Endothelial cell of umbilical vein (primary cell): Measurements from ENCODE around the gene DLGAP5. TPM values are rescaled to one million over a fixed set of nuclear protein-coding genes. Genes with fewer than 3 reads are reported as not detected.

Experiments used
- BruUV-seq: library from RNA; stranded (reverse); fragments of 400-500 nt; replicated peaks from 2 replicates; lab custom pipeline; 2021; lab: Mats Ljungman, UMichigan
- CTCF ChIA-PET: fragments of 300-600, 350-600 bp; sonication (Branson Sonifier 250); formaldehyde crosslinking; loops from one replicate; lab custom pipeline; 2021; ENCODE audit warnings: antibody characterized with exemption, inconsistent platforms; lab: Charles Lee
- POLR2A ChIA-PET: fragments of 300-600, 350-600 bp; sonication (Branson Sonifier 250); formaldehyde crosslinking; loops from one replicate; lab custom pipeline; 2021; ENCODE audit warnings: antibody characterized with exemption, inconsistent platforms; lab: Charles Lee
- DNase-seq: peaks from one replicate; pipeline ENCODE4 v3.0.0-alpha.2; 2011; ENCODE audit warnings: low read depth, low spot score
- FAIRE-seq: peaks from 2 replicates; lab custom pipeline; 2011; peaks lifted over from hg19 to GRCh38; lab: Jason Lieb, UNC
- H2AFZ ChIP-seq: 2 replicates; pipeline ENCODE4 v1.6.0; 2012; ENCODE audit warnings: low read depth, low read length, control low read depth, inconsistent platforms
- H3K27ac ChIP-seq: 2 replicates; pipeline ENCODE4 v1.5.1; 2011; ENCODE audit warnings: low read depth, mild to moderate bottlenecking, control low read depth, low read length, moderate library complexity; ENCODE audit not compliant: insufficient read depth
- H3K27me3 ChIP-seq, 2 experiments: 2 replicates each; pipeline versions ENCODE4 v1.6.0 to v1.6.1; 2011; ENCODE audit warnings: low read length in 2 of 2, mixed read lengths in 1 of 2; ENCODE audit not compliant: control insufficient read depth in 2 of 2, insufficient read depth in 2 of 2
- H3K36me3 ChIP-seq, 2 experiments: 2 replicates in 1 of 2; 3 replicates in 1 of 2; pipeline ENCODE4 v1.5.1; 2011; ENCODE audit warnings: low read length in 2 of 2, mild to moderate bottlenecking in 1 of 2, moderate library complexity in 1 of 2; ENCODE audit not compliant: control insufficient read depth in 2 of 2, insufficient read depth in 2 of 2; ENCODE audit errors: extremely low read depth in 1 of 2
- H3K4me1 ChIP-seq: 3 replicates; pipeline ENCODE4 v1.5.1; 2011; ENCODE audit warnings: mild to moderate bottlenecking, low read length; ENCODE audit not compliant: control insufficient read depth, insufficient read depth; ENCODE audit errors: extremely low read depth
- H3K4me2 ChIP-seq: 2 replicates; pipeline ENCODE4 v1.6.1; 2011; ENCODE audit warnings: low read length, control low read depth, mixed read lengths; ENCODE audit not compliant: insufficient read depth
- H3K4me3 ChIP-seq, 3 experiments: fragments of 200-600 bp in 1 of 3; sonication (generic), shearing (Covaris generic) in 1 of 3; replicated peaks in 1 of 3; 2 replicates each; pipeline ENCODE4 v1.5.1; 2011 to 2016; ENCODE audit warnings: control low read depth in 3 of 3, low read length in 3 of 3, mild to moderate bottlenecking in 2 of 3, inconsistent platforms in 1 of 3, low read depth in 1 of 3, moderate library complexity in 1 of 3; ENCODE audit not compliant: insufficient read depth in 1 of 3
- H3K79me2 ChIP-seq: 2 replicates; pipeline ENCODE4 v1.6.0; 2012; ENCODE audit warnings: low read length, inconsistent platforms; ENCODE audit not compliant: control insufficient read depth, insufficient read depth
- H3K9ac ChIP-seq: replicated peaks from 2 replicates; pipeline ENCODE3; 2011; ENCODE audit warnings: low read length, control low read depth; ENCODE audit not compliant: insufficient read depth; ENCODE audit errors: extremely low read depth
- H3K9me1 ChIP-seq: replicated peaks from 3 replicates; pipeline ENCODE4 v1.6.0; 2011; ENCODE audit warnings: mild to moderate bottlenecking, low read length; ENCODE audit not compliant: control insufficient read depth, insufficient read depth; ENCODE audit errors: extremely low read depth
- H3K9me3 ChIP-seq: replicated peaks from 2 replicates; pipeline ENCODE4 v1.5.1; 2012; ENCODE audit warnings: low read length, inconsistent platforms; ENCODE audit not compliant: control insufficient read depth, insufficient read depth
- H4K20me1 ChIP-seq: replicated peaks from 2 replicates; pipeline ENCODE3; 2011; ENCODE audit warnings: mild to moderate bottlenecking, low read length; ENCODE audit not compliant: control insufficient read depth, insufficient read depth; ENCODE audit errors: extremely low read depth
- CTCF ChIP-seq, 2 donors: IDR thresholded peaks; 1 replicate in 1 of 2; 2 replicates in 1 of 2; pipeline ENCODE4 v1.5.1; 2011; ENCODE audit warnings: low read length in 2 of 2, mild to moderate bottlenecking in 2 of 2, moderate library complexity in 2 of 2, control low read depth in 1 of 2, inconsistent platforms in 1 of 2, low read depth in 1 of 2; ENCODE audit not compliant: insufficient read depth in 1 of 2; ENCODE audit errors: extremely low read depth in 1 of 2
- EZH2 ChIP-seq: IDR thresholded peaks from 2 replicates; pipeline ENCODE4 v1.6.1; 2012; ENCODE audit warnings: borderline replicate concordance, low read depth, mild to moderate bottlenecking, moderate library complexity, low read length, inconsistent platforms; ENCODE audit not compliant: severe bottlenecking
- FOS ChIP-seq: IDR thresholded peaks from 2 replicates; pipeline ENCODE4 v1.6.1; 2011; ENCODE audit warnings: mild to moderate bottlenecking, low read length, moderate library complexity, borderline replicate concordance; ENCODE audit not compliant: insufficient read depth
- GATA2 ChIP-seq: IDR thresholded peaks from 2 replicates; pipeline ENCODE4 v1.7.0; 2011; ENCODE audit warnings: low read depth, mild to moderate bottlenecking, moderate library complexity, mixed read lengths, low read length; ENCODE audit not compliant: insufficient read length, insufficient read depth
- JUN ChIP-seq: IDR thresholded peaks from 2 replicates; pipeline ENCODE4 v1.6.1; 2011; ENCODE audit warnings: borderline replicate concordance, low read depth; ENCODE audit not compliant: insufficient read length, insufficient read depth
- MAX ChIP-seq: IDR thresholded peaks from 2 replicates; pipeline ENCODE4 v1.6.1; 2011; ENCODE audit not compliant: insufficient read depth, insufficient read length
- MYC ChIP-seq: IDR thresholded peaks from one replicate; pipeline ENCODE4 v1.6.1; 2011; ENCODE audit warnings: mild to moderate bottlenecking, low read depth, low read length
- POLR2A ChIP-seq: IDR thresholded peaks from 2 replicates; pipeline ENCODE4 v1.6.1; 2012; ENCODE audit warnings: low read depth, mild to moderate bottlenecking, control low read depth, low read length
- POLR2AphosphoS5 ChIP-seq: IDR thresholded peaks from 2 replicates; pipeline ENCODE4 v1.6.1; 2012; ENCODE audit warnings: low read depth, mild to moderate bottlenecking, control low read depth, low read length, moderate library complexity; ENCODE audit not compliant: insufficient read depth
- dilution Hi-C: fragments of 300-500 bp; cut with MboI; formaldehyde crosslinking; loops from one replicate; pipeline ENCODE4 v1.15.0; 2019; ENCODE audit warnings: low sequenced_read_pairs; ENCODE audit not compliant: extremely low pct_ligation_motif_present
- intact Hi-C: fragments of 100-400 bp; cut with micrococcal nuclease; formaldehyde crosslinking; loops from one replicate; pipeline ENCODE4 v1.10.0; 2022
- polyA plus RNA-seq, 4 experiments: library from polyadenylated mRNA; depleted of rRNA in 3 of 4; stranded (reverse) in 3 of 4; unstranded in 1 of 4; fragments of >200 nt; gene quantifications; 2 replicates each; pipeline versions ENCODE4 v1.2.1 to v1.2.3, GENCODE V29; 2011 to 2012; ENCODE audit warnings: missing spikeins in 1 of 4
- total RNA-seq: library from RNA; stranded (reverse); gene quantifications from 2 replicates; pipeline ENCODE4 v1.2.3, GENCODE V29; 2021

The DLGAP5 gene
- total and polyA plus RNA-seq, 2 donors (not counting 3 experiments of a cell fraction or from before 2014, with no cell fraction given), result 8.3 to 83.2 TPM

GRCh38 chr14:55098561-55098898 lies 92.9 kb downstream of the DLGAP5 start:
- H3K4me1 ChIP-seq, result peaks cover 18% of the 10 kb centered on the region
- no peak for TF ChIP-seq JUN
- no peak for TF ChIP-seq GATA2
- TF ChIP-seq CTCF (IDR thresholded peaks at IDR 0.05; ENCODE audit: extremely low read depth in 1 of 2, insufficient read depth in 1 of 2, low read depth in 1 of 2, low read length in 2 of 2), result no peak
- TF ChIP-seq MYC, result no peak
- no peak for TF ChIP-seq EZH2
- TF ChIP-seq MAX, result no peak
- TF ChIP-seq FOS, result no peak
- no peak for TF ChIP-seq POLR2A
- no peak for TF ChIP-seq POLR2AphosphoS5
- intact Hi-C loops, result no loop called here
- ChIA-PET POLR2A (no interaction called here), CTCF (interaction anchor here (0.7 to 3.9 kb wide), 4 partner anchors 9 to 62 kb away, joined by 3 to 19 read pairs (median 4); no protein-coding TSS in a partner anchor)
- no peaks in the 10 kb centered on the region for H3K9me1 ChIP-seq
- no peaks in the 10 kb centered on the region for H4K20me1 ChIP-seq
- no peak overlapping the region for H3K9ac ChIP-seq
- peak overlapping the region; percentile 1 for H2AFZ ChIP-seq
- H3K4me2 ChIP-seq, result no peak overlapping the region
- no peak for DNase-seq
- no peaks in the 10 kb centered on the region for H3K27me3 ChIP-seq
- no peaks in the 10 kb centered on the region for H3K36me3 ChIP-seq
- no peak for FAIRE-seq
- H3K9me3 ChIP-seq, result no peaks in the 10 kb centered on the region
- no peak overlapping the region for H3K4me3 ChIP-seq
- no peak overlapping the region for H3K27ac ChIP-seq
- dilution Hi-C loops, result no loop called here
- H3K79me2 ChIP-seq, result no peaks in the 10 kb centered on the region
- BruUV-seq, result no TSS peak

Other genes starting within 250 kb of the DLGAP5 start
- gene WDHD1, start 164.5 kb downstream of the DLGAP5 start, total RNA-seq, result 22.5 TPM in 2 replicates
- gene WDHD1, start 164.5 kb downstream of the DLGAP5 start, polyA plus RNA-seq, result 2.1 and 3.1 TPM in 2 replicates
- 26.7 and 28.7 TPM in 2 replicates for gene SOCS4, start 164.3 kb downstream of the DLGAP5 start, total RNA-seq
- gene SOCS4, start 164.3 kb downstream of the DLGAP5 start, polyA plus RNA-seq, result 3.6 and 6.4 TPM in 2 replicates
- gene MAPK1IP1L, start 139.9 kb downstream of the DLGAP5 start, total RNA-seq, result 129 and 139 TPM in 2 replicates
- 208 and 244 TPM in 2 replicates for gene MAPK1IP1L, start 139.9 kb downstream of the DLGAP5 start, polyA plus RNA-seq
- gene LGALS3, start 62.3 kb downstream of the DLGAP5 start, total RNA-seq, result 27.8 and 33.8 TPM in 2 replicates
- gene LGALS3, start 62.3 kb downstream of the DLGAP5 start, polyA plus RNA-seq, result 55.1 and 68.1 TPM in 2 replicates
- 14.2 and 16.5 TPM in 2 replicates for gene FBXO34, start 79.8 kb upstream of the DLGAP5 start, total RNA-seq
- 6.8 and 8.5 TPM in 2 replicates for gene FBXO34, start 79.8 kb upstream of the DLGAP5 start, polyA plus RNA-seq
- gene ATG14, start 220.2 kb upstream of the DLGAP5 start, total RNA-seq, result 9.6 and 10.0 TPM in 2 replicates
- 4.8 and 5.9 TPM in 2 replicates for gene ATG14, start 220.2 kb upstream of the DLGAP5 start, polyA plus RNA-seq
- not detected in 2 replicates for gene TBPL2, start 249.0 kb upstream of the DLGAP5 start, total RNA-seq
- gene TBPL2, start 249.0 kb upstream of the DLGAP5 start, polyA plus RNA-seq, result not detected in 2 replicates